SKM-1 treated with dmso at 0.1 percent for 144 hours (cell line): ENCODE results near the gene PREX1.
"Not testable (repeated sequence)": the region's sequence is repeated elsewhere in the genome, so short reads cannot be mapped to it uniquely, and the experiment has no call there.

Source experiments
- DNase-seq: peaks from one replicate; lab custom pipeline; 2025; ENCODE audit not compliant: unreplicated experiment; lab: John Stamatoyannopoulos, UW

The PREX1 gene

GRCh38 chr20:48826883-48827771 is 672 bp downstream of the PREX1 start:
- no peak for DNase-seq

- not testable (repeated sequence) for DNase-seq
These were observed 1.3 kb downstream of the PREX1 start for GRCh38 chr20:48826480-48826879.

GRCh38 chr20:48826069-48826468 is 1.7 kb downstream of the PREX1 start:
- DNase-seq: no peak

- no peak for DNase-seq
These were observed 2.3 kb downstream of the PREX1 start for GRCh38 chr20:48825566-48825920.

GRCh38 chr20:48824830-48825565 is 2.8 kb downstream of the PREX1 start:
- no peak for DNase-seq

GRCh38 chr20:48823960-48824498 is 3.8 kb downstream of the PREX1 start:
- DNase-seq: no peak

- no peak for DNase-seq
These were observed 4.3 kb downstream of the PREX1 start for GRCh38 chr20:48823476-48823875.

GRCh38 chr20:48822879-48823385 is 4.9 kb downstream of the PREX1 start:
- peak; percentile 54 for DNase-seq

- DNase-seq: no peak
These were observed 5.6 kb downstream of the PREX1 start for GRCh38 chr20:48822178-48822577.

- DNase-seq: peak; percentile 88
These were observed 6.4 kb downstream of the PREX1 start for GRCh38 chr20:48821261-48821920.

GRCh38 chr20:48820649-48820973 is 7.2 kb downstream of the PREX1 start:
- DNase-seq: no peak

GRCh38 chr20:48819821-48820648 is 7.8 kb downstream of the PREX1 start:
- peak; percentile 11 for DNase-seq

- no peak for DNase-seq
These were observed 8.7 kb downstream of the PREX1 start for GRCh38 chr20:48819089-48819488.

- no peak for DNase-seq
These were observed 9.3 kb downstream of the PREX1 start for GRCh38 chr20:48818481-48818987.

GRCh38 chr20:48818031-48818370 is 9.8 kb downstream of the PREX1 start:
- no peak for DNase-seq

- peak; percentile 16 for DNase-seq
These were observed 10.3 kb downstream of the PREX1 start for GRCh38 chr20:48817367-48818030.

GRCh38 chr20:48816282-48817205 is 11.3 kb downstream of the PREX1 start:
- DNase-seq: peak; percentile 16

GRCh38 chr20:48815537-48815936 is 12.3 kb downstream of the PREX1 start:
- DNase-seq: no peak

- DNase-seq: no peak
These were observed 13.2 kb downstream of the PREX1 start for GRCh38 chr20:48814633-48815032.
